HEK293 (cell line): ENCODE results near the gene MTF2.

ENCODE experiments used
- BCL6B ChIP-seq: fragments of 450-650 bp; formaldehyde crosslinking; IDR thresholded peaks from 2 replicates; pipeline ENCODE4 v1.5.1; 2017; ENCODE audit warnings: missing biosample characterization, missing genetic modification characterization
- INSM2 ChIP-seq: fragments of 450-650 bp; formaldehyde crosslinking; IDR thresholded peaks from 2 replicates; pipeline ENCODE4 v1.5.1; 2016; ENCODE audit warnings: missing biosample characterization, missing genetic modification characterization
- KLF16 ChIP-seq: fragments of 450-650 bp; formaldehyde crosslinking; IDR thresholded peaks from 2 replicates; pipeline ENCODE4 v1.5.1; 2017; ENCODE audit warnings: missing biosample characterization, missing genetic modification characterization
- KLF8 ChIP-seq: fragments of 450-650 bp; formaldehyde crosslinking; IDR thresholded peaks from 2 replicates; pipeline ENCODE4 v1.5.1; 2016; ENCODE audit warnings: missing biosample characterization, missing genetic modification characterization
- MEIS1 ChIP-seq: sonication (generic); formaldehyde crosslinking; IDR thresholded peaks from 2 replicates; pipeline ENCODE4 v1.8.1; 2022; ENCODE audit warnings: missing genetic modification reagents, mild to moderate bottlenecking, borderline replicate concordance
- PBX3 ChIP-seq: sonication (generic); formaldehyde crosslinking; IDR thresholded peaks from 2 replicates; pipeline ENCODE4 v1.8.1; 2022; ENCODE audit warnings: mild to moderate bottlenecking, moderate library complexity, missing genetic modification reagents
- SCRT1 ChIP-seq: fragments of 450-650 bp; formaldehyde crosslinking; IDR thresholded peaks from 2 replicates; pipeline ENCODE4 v1.5.1; 2016; ENCODE audit warnings: missing biosample characterization, missing genetic modification characterization, borderline replicate concordance
- ZBTB17 ChIP-seq: fragments of 450-650 bp; formaldehyde crosslinking; IDR thresholded peaks from 2 replicates; pipeline ENCODE4 v1.5.1; 2016; ENCODE audit warnings: missing biosample characterization, missing genetic modification characterization
- ZFP69B ChIP-seq: fragments of 450-650 bp; formaldehyde crosslinking; IDR thresholded peaks from 2 replicates; pipeline ENCODE4 v1.5.1; 2016; ENCODE audit warnings: missing biosample characterization, missing genetic modification characterization
- ZNF157 ChIP-seq: fragments of 450-650 bp; formaldehyde crosslinking; IDR thresholded peaks from 2 replicates; pipeline ENCODE4 v1.5.1; 2016; ENCODE audit warnings: missing biosample characterization, missing genetic modification characterization
- ZNF16 ChIP-seq: fragments of 450-650 bp; formaldehyde crosslinking; IDR thresholded peaks from 2 replicates; pipeline ENCODE4 v1.5.1; 2016; ENCODE audit warnings: low read depth, missing biosample characterization, missing genetic modification characterization
- ZNF174 ChIP-seq: fragments of 450-650 bp; formaldehyde crosslinking; IDR thresholded peaks from 2 replicates; pipeline ENCODE4 v1.5.0; 2017; ENCODE audit warnings: missing biosample characterization, mild to moderate bottlenecking, missing genetic modification characterization
- ZNF2 ChIP-seq: fragments of 450-650 bp; formaldehyde crosslinking; IDR thresholded peaks from 2 replicates; pipeline ENCODE4 v1.5.1; 2016; ENCODE audit warnings: missing biosample characterization, missing genetic modification characterization
- ZNF223 ChIP-seq: fragments of 450-650 bp; formaldehyde crosslinking; IDR thresholded peaks from 2 replicates; pipeline ENCODE4 v1.5.1; 2016; ENCODE audit warnings: missing biosample characterization, missing genetic modification characterization
- ZNF311 ChIP-seq: fragments of 450-650 bp; formaldehyde crosslinking; IDR thresholded peaks from 2 replicates; pipeline ENCODE4 v1.5.1; 2017; ENCODE audit warnings: missing biosample characterization, missing genetic modification characterization, borderline replicate concordance
- ZNF350 ChIP-seq: fragments of 450-650 bp; formaldehyde crosslinking; IDR thresholded peaks from 2 replicates; pipeline ENCODE4 v1.5.0; 2017; ENCODE audit warnings: missing biosample characterization, mild to moderate bottlenecking, missing genetic modification characterization
- ZNF362 ChIP-seq: fragments of 450-650 bp; formaldehyde crosslinking; IDR thresholded peaks from 2 replicates; pipeline ENCODE4 v1.5.1; 2016; ENCODE audit warnings: missing biosample characterization, missing genetic modification characterization
- ZNF488 ChIP-seq: fragments of 450-650 bp; formaldehyde crosslinking; IDR thresholded peaks from 2 replicates; pipeline ENCODE4 v1.5.1; 2016; ENCODE audit warnings: missing biosample characterization, missing genetic modification characterization
- ZNF621 ChIP-seq: fragments of 450-650 bp; formaldehyde crosslinking; IDR thresholded peaks from 2 replicates; pipeline ENCODE4 v1.5.1; 2017; ENCODE audit warnings: missing biosample characterization, missing genetic modification characterization
- ZNF639 ChIP-seq: fragments of 450-650 bp; formaldehyde crosslinking; IDR thresholded peaks from 2 replicates; pipeline ENCODE4 v1.5.1; 2016; ENCODE audit warnings: missing biosample characterization, missing genetic modification characterization
- ZSCAN30 ChIP-seq: fragments of 450-650 bp; IDR thresholded peaks from 2 replicates; pipeline ENCODE4 v1.5.1; 2018; ENCODE audit warnings: missing biosample characterization, mild to moderate bottlenecking, missing genetic modification characterization, moderate library complexity
- TF ChIP-seq, protein P1 (sequence below): fragments of 450-650 bp; formaldehyde crosslinking; IDR thresholded peaks from 2 replicates; pipeline ENCODE4 v1.5.1; 2016; ENCODE audit warnings: missing biosample characterization, missing genetic modification characterization
- TF ChIP-seq, protein P2 (sequence below): fragments of 450-650 bp; formaldehyde crosslinking; IDR thresholded peaks from 2 replicates; pipeline ENCODE4 v1.5.1; 2016; ENCODE audit warnings: missing biosample characterization, missing genetic modification characterization
- TF ChIP-seq, protein P3 (sequence below): fragments of 450-650 bp; formaldehyde crosslinking; IDR thresholded peaks from 2 replicates; pipeline ENCODE4 v1.5.1; 2016; ENCODE audit warnings: missing biosample characterization, missing genetic modification characterization

The MTF2 gene

DNA sequence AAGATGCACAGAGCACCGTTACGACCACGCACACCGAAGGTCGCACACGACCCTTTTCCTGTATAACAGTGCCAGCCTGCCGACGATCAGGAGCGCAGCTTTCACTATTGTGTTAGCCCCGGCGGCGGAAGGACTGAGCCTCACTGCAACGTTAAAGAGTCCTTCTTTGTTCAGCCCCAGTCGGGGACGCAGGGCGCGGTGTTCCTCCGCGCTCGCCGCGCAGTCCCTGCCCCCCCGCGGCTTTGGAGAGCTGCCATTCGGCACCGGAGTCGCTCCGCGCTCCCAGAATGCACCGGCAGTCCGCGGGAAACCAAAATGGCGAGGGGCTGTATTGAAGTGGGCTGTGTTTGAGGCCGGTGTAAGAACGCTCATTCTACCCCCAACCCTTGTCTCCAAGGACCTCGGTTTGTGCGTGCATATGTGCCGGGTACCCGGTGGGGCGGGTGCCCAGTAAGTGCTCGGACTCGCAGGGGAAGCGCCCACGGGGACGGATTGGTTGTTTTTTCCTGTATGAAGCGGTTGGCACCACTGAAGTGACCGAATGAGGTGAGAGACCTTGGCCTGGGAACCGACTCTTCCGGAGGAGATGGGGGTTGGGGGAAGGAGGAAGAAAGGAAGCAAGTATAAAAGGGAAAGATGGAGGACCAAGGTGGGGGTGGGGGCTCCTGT, at the start of gene MTF2 (continued):
- TF ChIP-seq ZSCAN30 (tag by site-specific recombination), result peak; percentile 100
- TF ChIP-seq, protein P1, sequence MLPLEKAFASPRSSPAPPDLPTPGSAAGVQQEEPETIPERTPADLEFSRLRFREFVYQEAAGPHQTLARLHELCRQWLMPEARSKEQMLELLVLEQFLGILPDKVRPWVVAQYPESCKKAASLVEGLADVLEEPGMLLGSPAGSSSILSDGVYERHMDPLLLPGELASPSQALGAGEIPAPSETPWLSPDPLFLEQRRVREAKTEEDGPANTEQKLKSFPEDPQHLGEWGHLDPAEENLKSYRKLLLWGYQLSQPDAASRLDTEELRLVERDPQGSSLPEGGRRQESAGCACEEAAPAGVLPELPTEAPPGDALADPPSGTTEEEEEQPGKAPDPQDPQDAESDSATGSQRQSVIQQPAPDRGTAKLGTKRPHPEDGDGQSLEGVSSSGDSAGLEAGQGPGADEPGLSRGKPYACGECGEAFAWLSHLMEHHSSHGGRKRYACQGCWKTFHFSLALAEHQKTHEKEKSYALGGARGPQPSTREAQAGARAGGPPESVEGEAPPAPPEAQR (tag by site-specific recombination), result peak; percentile 99
- TF ChIP-seq, protein P2, sequence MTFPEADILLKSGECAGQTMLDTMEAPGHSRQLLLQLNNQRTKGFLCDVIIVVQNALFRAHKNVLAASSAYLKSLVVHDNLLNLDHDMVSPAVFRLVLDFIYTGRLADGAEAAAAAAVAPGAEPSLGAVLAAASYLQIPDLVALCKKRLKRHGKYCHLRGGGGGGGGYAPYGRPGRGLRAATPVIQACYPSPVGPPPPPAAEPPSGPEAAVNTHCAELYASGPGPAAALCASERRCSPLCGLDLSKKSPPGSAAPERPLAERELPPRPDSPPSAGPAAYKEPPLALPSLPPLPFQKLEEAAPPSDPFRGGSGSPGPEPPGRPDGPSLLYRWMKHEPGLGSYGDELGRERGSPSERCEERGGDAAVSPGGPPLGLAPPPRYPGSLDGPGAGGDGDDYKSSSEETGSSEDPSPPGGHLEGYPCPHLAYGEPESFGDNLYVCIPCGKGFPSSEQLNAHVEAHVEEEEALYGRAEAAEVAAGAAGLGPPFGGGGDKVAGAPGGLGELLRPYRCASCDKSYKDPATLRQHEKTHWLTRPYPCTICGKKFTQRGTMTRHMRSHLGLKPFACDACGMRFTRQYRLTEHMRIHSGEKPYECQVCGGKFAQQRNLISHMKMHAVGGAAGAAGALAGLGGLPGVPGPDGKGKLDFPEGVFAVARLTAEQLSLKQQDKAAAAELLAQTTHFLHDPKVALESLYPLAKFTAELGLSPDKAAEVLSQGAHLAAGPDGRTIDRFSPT, result peak; percentile 96
- TF ChIP-seq ZNF639, result peak; percentile 99
- TF ChIP-seq ZNF311, result no peak
- peak; percentile 99 for TF ChIP-seq KLF16 (tag by site-specific recombination)
- TF ChIP-seq ZNF362, result peak; percentile 93
- TF ChIP-seq, protein P3, sequence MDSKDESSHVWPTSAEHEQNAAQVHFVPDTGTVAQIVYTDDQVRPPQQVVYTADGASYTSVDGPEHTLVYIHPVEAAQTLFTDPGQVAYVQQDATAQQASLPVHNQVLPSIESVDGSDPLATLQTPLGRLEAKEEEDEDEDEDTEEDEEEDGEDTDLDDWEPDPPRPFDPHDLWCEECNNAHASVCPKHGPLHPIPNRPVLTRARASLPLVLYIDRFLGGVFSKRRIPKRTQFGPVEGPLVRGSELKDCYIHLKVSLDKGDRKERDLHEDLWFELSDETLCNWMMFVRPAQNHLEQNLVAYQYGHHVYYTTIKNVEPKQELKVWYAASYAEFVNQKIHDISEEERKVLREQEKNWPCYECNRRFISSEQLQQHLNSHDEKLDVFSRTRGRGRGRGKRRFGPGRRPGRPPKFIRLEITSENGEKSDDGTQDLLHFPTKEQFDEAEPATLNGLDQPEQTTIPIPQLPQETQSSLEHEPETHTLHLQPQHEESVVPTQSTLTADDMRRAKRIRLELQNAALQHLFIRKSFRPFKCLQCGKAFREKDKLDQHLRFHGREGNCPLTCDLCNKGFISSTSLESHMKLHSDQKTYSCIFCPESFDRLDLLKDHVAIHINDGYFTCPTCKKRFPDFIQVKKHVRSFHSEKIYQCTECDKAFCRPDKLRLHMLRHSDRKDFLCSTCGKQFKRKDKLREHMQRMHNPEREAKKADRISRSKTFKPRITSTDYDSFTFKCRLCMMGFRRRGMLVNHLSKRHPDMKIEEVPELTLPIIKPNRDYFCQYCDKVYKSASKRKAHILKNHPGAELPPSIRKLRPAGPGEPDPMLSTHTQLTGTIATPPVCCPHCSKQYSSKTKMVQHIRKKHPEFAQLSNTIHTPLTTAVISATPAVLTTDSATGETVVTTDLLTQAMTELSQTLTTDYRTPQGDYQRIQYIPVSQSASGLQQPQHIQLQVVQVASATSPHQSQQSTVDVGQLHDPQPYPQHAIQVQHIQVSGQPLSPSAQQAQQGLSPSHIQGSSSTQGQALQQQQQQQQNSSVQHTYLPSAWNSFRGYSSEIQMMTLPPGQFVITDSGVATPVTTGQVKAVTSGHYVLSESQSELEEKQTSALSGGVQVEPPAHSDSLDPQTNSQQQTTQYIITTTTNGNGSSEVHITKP, result peak; percentile 83
- TF ChIP-seq ZNF223 (tag by site-specific recombination), result no peak; the same call in 1 of the 2 replicates
- peak; percentile 73; the same call in 1 of the 2 replicates for TF ChIP-seq ZNF488
- peak; percentile 96 for TF ChIP-seq INSM2 (tag by site-specific recombination)
- no peak for TF ChIP-seq MEIS1 (CRISPR knock-in tag)
- 0 out of 2 replicates have a peak, but pooled peaks have one; percentile 40 for TF ChIP-seq ZNF157 (tag by site-specific recombination)
- peak; percentile 72 for TF ChIP-seq SCRT1 (tag by site-specific recombination)
- no peak for TF ChIP-seq ZNF16 (tag by site-specific recombination)
- peak; percentile 95 for TF ChIP-seq ZNF174 (tag by site-specific recombination)
- peak; percentile 99 for TF ChIP-seq ZNF2 (tag by site-specific recombination)
- peak; percentile 97 for TF ChIP-seq ZFP69B (tag by site-specific recombination)
- TF ChIP-seq PBX3 (CRISPR knock-in tag), result peak; percentile 96
- TF ChIP-seq ZNF350 (tag by site-specific recombination), result no peak
- TF ChIP-seq BCL6B (tag by site-specific recombination), result no peak; the same call in 1 of the 2 replicates
- peak; percentile 99 for TF ChIP-seq ZBTB17
- TF ChIP-seq KLF8 (tag by site-specific recombination), result peak; percentile 95
- TF ChIP-seq ZNF621 (tag by site-specific recombination), result no peak
